ENCODE measurements around the gene KRT33A. TPM values are rescaled to one million over a fixed set of nuclear protein-coding genes. Genes with fewer than 3 reads are reported as not detected.

The KRT33A gene
- total and polyA plus RNA-seq, 4 donors = not detected

DNA sequence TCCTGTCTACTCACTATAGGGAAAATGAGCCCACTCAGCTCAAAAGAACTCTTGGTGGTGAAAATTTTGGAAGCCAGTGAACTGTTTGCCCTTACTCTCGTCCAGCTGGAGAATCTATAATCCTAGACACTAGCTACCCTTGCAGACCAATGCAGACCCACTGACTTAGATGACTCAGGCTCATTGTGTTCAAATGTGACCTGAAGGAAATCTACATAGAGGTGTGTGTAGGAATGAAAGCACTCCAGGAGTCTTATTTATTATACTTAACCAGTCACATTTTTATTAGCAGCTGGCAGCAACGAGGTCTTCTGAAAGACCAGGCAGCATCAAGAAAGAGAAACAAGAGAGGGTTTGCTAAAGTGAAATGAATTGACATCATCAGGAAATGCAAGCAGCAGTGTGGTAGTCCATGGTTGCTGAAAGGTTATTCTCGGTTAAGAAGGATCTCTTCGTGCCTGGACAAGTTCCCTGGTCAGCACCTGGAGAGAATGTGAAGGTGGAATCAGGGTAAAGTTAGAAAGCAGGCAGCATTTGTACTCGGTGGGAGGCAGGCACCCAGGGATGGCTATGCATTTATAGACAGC is 49.3 kb downstream of the KRT33A start:
- no peaks in the 10 kb centered on the region for H3K4me1 ChIP-seq (ENCODE audit: control insufficient read depth in 4 of 4, insufficient read depth in 4 of 4, low read length in 3 of 4)
- DNase-seq (ENCODE audit: low spot score) = no peak
- H3K9ac ChIP-seq (ENCODE audit: low read depth in 1 of 2, low read length in 2 of 2) = no peak overlapping the region
- no peaks in the 10 kb centered on the region for H3K36me3 ChIP-seq (ENCODE audit: control insufficient read depth in 4 of 4, insufficient read depth in 3 of 4, low read depth in 1 of 4, low read length in 3 of 4)
- TF ChIP-seq JUND (IDR thresholded peaks at IDR 0.05) (no peak), NR2F2 (IDR thresholded peaks at IDR 0.05) (no peak), EGR1 (IDR thresholded peaks at IDR 0.05; ENCODE audit: low read depth in 2 of 2) (no peak), SP1 (IDR thresholded peaks at IDR 0.05) (no peak)
- TF ChIP-seq, protein P1, sequence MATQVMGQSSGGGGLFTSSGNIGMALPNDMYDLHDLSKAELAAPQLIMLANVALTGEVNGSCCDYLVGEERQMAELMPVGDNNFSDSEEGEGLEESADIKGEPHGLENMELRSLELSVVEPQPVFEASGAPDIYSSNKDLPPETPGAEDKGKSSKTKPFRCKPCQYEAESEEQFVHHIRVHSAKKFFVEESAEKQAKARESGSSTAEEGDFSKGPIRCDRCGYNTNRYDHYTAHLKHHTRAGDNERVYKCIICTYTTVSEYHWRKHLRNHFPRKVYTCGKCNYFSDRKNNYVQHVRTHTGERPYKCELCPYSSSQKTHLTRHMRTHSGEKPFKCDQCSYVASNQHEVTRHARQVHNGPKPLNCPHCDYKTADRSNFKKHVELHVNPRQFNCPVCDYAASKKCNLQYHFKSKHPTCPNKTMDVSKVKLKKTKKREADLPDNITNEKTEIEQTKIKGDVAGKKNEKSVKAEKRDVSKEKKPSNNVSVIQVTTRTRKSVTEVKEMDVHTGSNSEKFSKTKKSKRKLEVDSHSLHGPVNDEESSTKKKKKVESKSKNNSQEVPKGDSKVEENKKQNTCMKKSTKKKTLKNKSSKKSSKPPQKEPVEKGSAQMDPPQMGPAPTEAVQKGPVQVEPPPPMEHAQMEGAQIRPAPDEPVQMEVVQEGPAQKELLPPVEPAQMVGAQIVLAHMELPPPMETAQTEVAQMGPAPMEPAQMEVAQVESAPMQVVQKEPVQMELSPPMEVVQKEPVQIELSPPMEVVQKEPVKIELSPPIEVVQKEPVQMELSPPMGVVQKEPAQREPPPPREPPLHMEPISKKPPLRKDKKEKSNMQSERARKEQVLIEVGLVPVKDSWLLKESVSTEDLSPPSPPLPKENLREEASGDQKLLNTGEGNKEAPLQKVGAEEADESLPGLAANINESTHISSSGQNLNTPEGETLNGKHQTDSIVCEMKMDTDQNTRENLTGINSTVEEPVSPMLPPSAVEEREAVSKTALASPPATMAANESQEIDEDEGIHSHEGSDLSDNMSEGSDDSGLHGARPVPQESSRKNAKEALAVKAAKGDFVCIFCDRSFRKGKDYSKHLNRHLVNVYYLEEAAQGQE (IDR thresholded peaks at IDR 0.05) = no peak
- TF ChIP-seq, protein P2, sequence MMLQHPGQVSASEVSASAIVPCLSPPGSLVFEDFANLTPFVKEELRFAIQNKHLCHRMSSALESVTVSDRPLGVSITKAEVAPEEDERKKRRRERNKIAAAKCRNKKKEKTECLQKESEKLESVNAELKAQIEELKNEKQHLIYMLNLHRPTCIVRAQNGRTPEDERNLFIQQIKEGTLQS (IDR thresholded peaks at IDR 0.05) = no peak
- H3K4me3 ChIP-seq (ENCODE audit: low read depth in 1 of 3, low read length in 3 of 3) = no peak overlapping the region
- no peaks in the 10 kb centered on the region for H3K9me3 ChIP-seq (ENCODE audit: control insufficient read depth in 4 of 4, low read length in 3 of 4)
- no peak overlapping the region for H3K27ac ChIP-seq (ENCODE audit: low read depth in 1 of 2, low read length in 2 of 2)
- H3K27me3 ChIP-seq (ENCODE audit: control insufficient read depth in 4 of 4, insufficient read depth in 4 of 4, low read length in 3 of 4) = no peaks in the 10 kb centered on the region
- WGBS = 61% methylated on average over 5 of the region's 5 CpGs

DNA sequence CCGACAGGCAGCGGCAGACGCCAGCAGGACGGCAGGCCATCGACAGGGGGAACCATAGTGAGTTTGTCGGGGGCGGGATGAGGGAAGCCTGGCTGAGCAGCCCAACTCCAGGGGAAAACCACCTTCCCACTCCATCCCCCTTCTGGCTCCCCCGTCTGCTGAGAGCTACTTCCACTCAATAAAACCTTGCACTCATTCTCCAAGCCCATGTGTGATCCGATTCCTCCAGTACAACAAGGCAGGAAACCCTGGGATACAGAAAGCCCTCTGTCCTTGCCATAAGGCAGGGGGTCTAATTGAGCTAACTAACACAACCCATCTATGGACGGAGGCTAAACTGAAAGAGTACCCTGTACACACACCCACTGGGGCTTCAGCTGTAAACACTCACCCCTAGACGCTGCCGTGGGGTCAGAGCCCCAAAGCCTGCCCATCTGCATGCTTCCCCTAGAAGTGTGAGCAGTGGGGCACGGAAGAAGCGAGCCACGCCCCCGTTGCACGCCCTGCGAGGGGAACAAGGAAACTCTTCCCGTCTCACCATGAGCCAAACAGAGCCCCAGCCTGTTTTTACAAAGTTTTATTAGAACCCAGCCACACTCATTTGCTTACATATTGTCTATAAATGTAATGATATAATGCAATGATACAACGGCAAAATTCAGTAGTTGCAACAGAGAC is 52.0 kb downstream of the KRT33A start:
- Histone ChIP-seq H3K9ac (ENCODE audit: low read depth in 1 of 2, low read length in 2 of 2) (no peak overlapping the region), H3K27me3 (ENCODE audit: control insufficient read depth in 4 of 4, insufficient read depth in 4 of 4, low read length in 3 of 4) (no peaks in the 10 kb centered on the region), H3K4me1 (ENCODE audit: control insufficient read depth in 4 of 4, insufficient read depth in 4 of 4, low read length in 3 of 4) (no peaks in the 10 kb centered on the region), H3K36me3 (ENCODE audit: control insufficient read depth in 4 of 4, insufficient read depth in 3 of 4, low read depth in 1 of 4, low read length in 3 of 4) (no peaks in the 10 kb centered on the region), H3K4me3 (ENCODE audit: low read depth in 1 of 3, low read length in 3 of 3) (no peak overlapping the region), H3K9me3 (ENCODE audit: control insufficient read depth in 4 of 4, low read length in 3 of 4) (no peaks in the 10 kb centered on the region), H3K27ac (ENCODE audit: low read depth in 1 of 2, low read length in 2 of 2) (no peak overlapping the region)
- DNase-seq (ENCODE audit: low spot score) = no peak
- TF ChIP-seq NR2F2 (IDR thresholded peaks at IDR 0.05) (no peak), RXRA (IDR thresholded peaks at IDR 0.05) (no peak), RAD21 (IDR thresholded peaks at IDR 0.05) (no peak), EGR1 (IDR thresholded peaks at IDR 0.05; ENCODE audit: low read depth in 2 of 2) (no peak), HNF4G (IDR thresholded peaks at IDR 0.05) (no peak)
- TF ChIP-seq, protein P3, sequence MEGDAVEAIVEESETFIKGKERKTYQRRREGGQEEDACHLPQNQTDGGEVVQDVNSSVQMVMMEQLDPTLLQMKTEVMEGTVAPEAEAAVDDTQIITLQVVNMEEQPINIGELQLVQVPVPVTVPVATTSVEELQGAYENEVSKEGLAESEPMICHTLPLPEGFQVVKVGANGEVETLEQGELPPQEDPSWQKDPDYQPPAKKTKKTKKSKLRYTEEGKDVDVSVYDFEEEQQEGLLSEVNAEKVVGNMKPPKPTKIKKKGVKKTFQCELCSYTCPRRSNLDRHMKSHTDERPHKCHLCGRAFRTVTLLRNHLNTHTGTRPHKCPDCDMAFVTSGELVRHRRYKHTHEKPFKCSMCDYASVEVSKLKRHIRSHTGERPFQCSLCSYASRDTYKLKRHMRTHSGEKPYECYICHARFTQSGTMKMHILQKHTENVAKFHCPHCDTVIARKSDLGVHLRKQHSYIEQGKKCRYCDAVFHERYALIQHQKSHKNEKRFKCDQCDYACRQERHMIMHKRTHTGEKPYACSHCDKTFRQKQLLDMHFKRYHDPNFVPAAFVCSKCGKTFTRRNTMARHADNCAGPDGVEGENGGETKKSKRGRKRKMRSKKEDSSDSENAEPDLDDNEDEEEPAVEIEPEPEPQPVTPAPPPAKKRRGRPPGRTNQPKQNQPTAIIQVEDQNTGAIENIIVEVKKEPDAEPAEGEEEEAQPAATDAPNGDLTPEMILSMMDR (IDR thresholded peaks at IDR 0.05; ENCODE audit: low read depth, low read length, missing input control) = no peak
- 84% methylated on average over 20 of the region's 20 CpGs for WGBS

DNA sequence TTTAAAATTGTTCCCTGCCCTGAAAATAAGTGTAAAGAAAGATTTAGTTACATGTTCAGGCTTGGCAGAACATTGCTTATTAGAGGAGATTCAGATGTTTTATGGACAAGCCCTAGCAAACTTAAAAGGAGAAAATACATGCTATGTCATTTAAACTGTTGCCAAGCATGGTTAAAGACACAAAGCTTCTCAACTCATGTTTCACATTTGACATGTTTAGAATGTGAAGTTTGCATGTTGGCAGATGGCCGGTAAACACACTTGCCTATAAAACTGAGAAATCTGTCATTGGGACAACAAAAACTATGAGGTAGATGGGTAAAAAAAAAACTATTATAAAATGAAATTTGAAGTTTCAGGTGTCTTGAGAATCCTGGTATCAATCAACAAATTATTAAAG is 53.8 kb downstream of the KRT33A start:
- Histone ChIP-seq H3K4me1 (ENCODE audit: control insufficient read depth in 4 of 4, insufficient read depth in 4 of 4, low read length in 3 of 4) (no peaks in the 10 kb centered on the region), H3K36me3 (ENCODE audit: control insufficient read depth in 4 of 4, insufficient read depth in 3 of 4, low read depth in 1 of 4, low read length in 3 of 4) (no peaks in the 10 kb centered on the region), H3K9me3 (ENCODE audit: control insufficient read depth in 4 of 4, low read length in 3 of 4) (no peaks in the 10 kb centered on the region), H3K4me3 (ENCODE audit: low read depth in 1 of 3, low read length in 3 of 3) (no peak overlapping the region), H3K27me3 (ENCODE audit: control insufficient read depth in 4 of 4, insufficient read depth in 4 of 4, low read length in 3 of 4) (no peaks in the 10 kb centered on the region), H3K27ac (ENCODE audit: low read depth in 1 of 2, low read length in 2 of 2) (no peak overlapping the region), H3K9ac (ENCODE audit: low read depth in 1 of 2, low read length in 2 of 2) (no peak overlapping the region)
- 80% methylated on average over 1 of the region's 1 CpG for WGBS
- DNase-seq (ENCODE audit: low spot score) = no peak
- TF ChIP-seq FOXA1 (IDR thresholded peaks at IDR 0.05) = no peak
- no peak for TF ChIP-seq RXRA (IDR thresholded peaks at IDR 0.05)
- TF ChIP-seq JUND (IDR thresholded peaks at IDR 0.05) = no peak
- TF ChIP-seq EGR1 (IDR thresholded peaks at IDR 0.05; ENCODE audit: low read depth in 2 of 2) = no peak
- TF ChIP-seq SP1 (IDR thresholded peaks at IDR 0.05) = no peak
- no peak for TF ChIP-seq HNF4G (IDR thresholded peaks at IDR 0.05)
- TF ChIP-seq RAD21 (IDR thresholded peaks at IDR 0.05) = no peak
- TF ChIP-seq, protein P3 (IDR thresholded peaks at IDR 0.05; ENCODE audit: low read depth, low read length, missing input control) = no peak
- no peak for TF ChIP-seq FOXA2 (IDR thresholded peaks at IDR 0.05)
- TF ChIP-seq, protein P2 (IDR thresholded peaks at IDR 0.05) = no peak
- no peak for TF ChIP-seq YY1 (IDR thresholded peaks at IDR 0.05)
- TF ChIP-seq, protein P1 (IDR thresholded peaks at IDR 0.05) = no peak
